ENCODE data around the gene CHL1.

CHL1 gene

DNA sequence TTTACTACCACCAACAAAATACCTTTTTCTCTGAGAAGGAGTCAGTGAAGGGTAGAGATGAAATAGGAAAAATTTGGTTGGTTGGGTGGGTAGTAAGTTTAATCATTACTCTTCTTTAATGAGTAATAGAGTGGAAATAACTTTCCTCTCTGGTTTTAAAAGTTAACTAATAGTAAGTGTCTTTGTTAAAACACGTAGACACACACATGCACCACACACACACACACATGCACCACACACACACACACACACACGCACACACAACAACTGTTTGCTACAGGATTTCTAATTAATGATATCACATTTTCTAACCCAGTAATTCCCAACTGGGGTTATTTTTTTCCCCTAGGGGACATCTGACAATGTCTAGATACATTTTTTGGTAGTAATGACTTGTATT, 84.1 kb downstream of the CHL1 start:
- no peak for TF ChIP-seq CTCF (IDR thresholded peaks at IDR 0.05; ENCODE audit: low read depth, low read length)

GRCh38 chr3:284322-284721, 87.8 kb downstream of the CHL1 start:
- TF ChIP-seq CTCF (IDR thresholded peaks at IDR 0.05; ENCODE audit: low read depth, low read length) = no peak
- H3K4me3 ChIP-seq (ENCODE audit: low read depth, low read length) = no peak overlapping the region
- DNase-seq (ENCODE audit: low read depth, low spot score) = no peak
- in situ Hi-C loops (cut with HindIII; ENCODE audit: low sequenced_read_pairs) = no loop called here

More for the DNA sequence above, 84.1 kb downstream of the CHL1 start:
- no peak for DNase-seq (ENCODE audit: low read depth, low spot score)
- no peak overlapping the region for H3K4me3 ChIP-seq (ENCODE audit: low read depth, low read length)
- in situ Hi-C loops (cut with HindIII; ENCODE audit: low sequenced_read_pairs) = no loop called here

GRCh38 chr3:288417-288816, 91.9 kb downstream of the CHL1 start:
- in situ Hi-C loops (cut with HindIII; ENCODE audit: low sequenced_read_pairs) = no loop called here
- TF ChIP-seq CTCF (IDR thresholded peaks at IDR 0.05; ENCODE audit: low read depth, low read length) = no peak
- no peak overlapping the region for H3K4me3 ChIP-seq (ENCODE audit: low read depth, low read length)
- DNase-seq (ENCODE audit: low read depth, low spot score) = no peak

DNA sequence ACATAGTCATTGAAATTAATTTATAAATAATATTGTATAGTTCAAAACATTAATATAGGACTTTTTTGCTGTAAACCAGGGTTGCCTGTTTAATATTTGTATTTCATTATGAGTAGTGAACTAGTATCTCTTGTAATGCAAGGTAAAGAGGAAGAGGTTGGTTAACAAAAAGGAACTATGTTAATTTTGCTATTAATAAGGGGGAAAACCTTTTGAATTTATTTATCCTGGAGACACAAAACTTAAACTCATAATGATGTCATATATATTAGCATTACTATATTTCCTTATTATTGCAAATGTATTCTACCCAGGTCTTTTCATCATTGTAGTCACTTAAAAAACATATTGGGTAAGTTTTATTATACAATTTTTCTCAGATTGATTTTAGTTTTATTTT, 94.5 kb downstream of the CHL1 start:
- no peak overlapping the region for H3K4me3 ChIP-seq (ENCODE audit: low read depth, low read length)
- no peak for TF ChIP-seq CTCF (IDR thresholded peaks at IDR 0.05; ENCODE audit: low read depth, low read length)
- in situ Hi-C loops (cut with HindIII; ENCODE audit: low sequenced_read_pairs) = no loop called here

DNA sequence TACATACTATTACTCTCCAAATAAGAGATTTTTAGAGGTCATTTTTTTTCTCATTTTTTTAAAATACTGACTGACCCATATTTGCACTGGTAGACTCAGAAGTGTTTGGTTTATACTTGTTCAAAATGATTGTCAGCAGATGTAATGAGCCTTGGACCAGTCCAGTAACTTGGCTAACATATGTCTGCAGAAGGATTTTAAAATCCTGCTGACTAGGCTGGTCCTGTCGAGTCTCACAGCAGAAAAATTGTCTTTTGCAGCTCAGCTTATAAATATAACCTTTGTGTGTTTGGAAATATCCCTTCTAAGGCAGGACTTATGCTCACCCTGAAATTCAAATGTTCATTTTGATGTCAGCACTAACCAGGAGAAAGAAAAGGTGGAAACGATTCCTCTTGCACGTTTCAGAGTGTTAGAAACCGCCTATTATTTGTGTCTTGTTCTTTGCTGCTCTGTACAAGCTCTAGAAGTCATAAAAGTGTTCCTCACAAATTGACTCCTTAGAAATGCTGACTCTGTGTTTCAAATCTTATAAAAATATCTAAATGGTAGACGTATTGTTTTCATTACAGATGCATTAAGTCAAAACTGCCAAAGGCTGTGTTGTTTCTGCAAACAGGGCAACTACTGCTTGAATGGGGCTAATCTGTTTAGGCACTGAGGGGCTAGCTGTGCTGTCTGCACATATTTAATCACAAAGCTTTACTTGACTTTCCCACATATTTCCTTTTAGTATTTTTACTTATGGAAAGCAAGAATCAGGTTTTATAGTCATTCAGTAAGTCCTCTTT, 95.3 kb downstream of the CHL1 start:
- no peak for TF ChIP-seq CTCF (IDR thresholded peaks at IDR 0.05; ENCODE audit: low read depth, low read length)
- in situ Hi-C loops (cut with HindIII; ENCODE audit: low sequenced_read_pairs) = no loop called here
- H3K4me3 ChIP-seq (ENCODE audit: low read depth, low read length) = no peak overlapping the region
- no peak for DNase-seq (ENCODE audit: low read depth, low spot score)

More for the DNA sequence above, 94.5 kb downstream of the CHL1 start:
- no peak for DNase-seq (ENCODE audit: low read depth, low spot score)

DNA sequence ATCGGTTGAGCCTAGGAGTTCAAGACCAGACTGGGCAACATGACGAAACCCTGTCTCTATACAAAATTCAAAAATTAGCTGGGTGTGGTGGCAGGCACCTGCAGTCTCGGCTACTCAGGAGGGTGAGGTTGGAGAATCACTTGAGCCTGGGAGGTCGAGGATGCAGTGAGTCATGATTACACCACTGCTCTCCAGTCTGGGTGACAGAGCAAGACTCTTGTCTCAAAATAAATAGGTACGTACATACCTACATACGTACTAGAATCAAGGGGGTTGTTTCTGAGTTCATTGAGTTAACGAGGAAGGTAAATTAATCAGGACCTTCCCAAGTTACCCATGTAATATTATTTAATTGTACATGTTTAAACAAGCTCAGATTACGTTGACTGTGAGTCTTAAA, 97.5 kb downstream of the CHL1 start:
- no peak overlapping the region for H3K4me3 ChIP-seq (ENCODE audit: low read depth, low read length)
- in situ Hi-C loops (cut with HindIII; ENCODE audit: low sequenced_read_pairs) = no loop called here
- TF ChIP-seq CTCF (IDR thresholded peaks at IDR 0.05; ENCODE audit: low read depth, low read length) = no peak
- DNase-seq (ENCODE audit: low read depth, low spot score) = no peak
